HepG2 (cell line): Measurements from ENCODE around the gene GPS2. TPM values are rescaled to one million over a fixed set of nuclear protein-coding genes. Genes with fewer than 3 reads are reported as not detected.
A peak's percentile ranks its signal among the peaks of the same experiment; 100 is the strongest.

ENCODE experiments used
- DPF2 ChIP-seq: sonication (generic); formaldehyde crosslinking; IDR thresholded peaks from 2 replicates; pipeline ENCODE4 v1.4.0; 2020; ENCODE audit warnings: mild to moderate bottlenecking, low read depth, missing genetic modification reagents, borderline replicate concordance
- FOXA1 ChIP-seq, 2 experiments: fragments of 450-650 bp in 1 of 2; sonication (generic) in 1 of 2; formaldehyde crosslinking in 1 of 2; IDR thresholded peaks; 2 replicates each; pipeline versions ENCODE4 v1.4.0 to v1.6.1; 2016 to 2020; ENCODE audit warnings: missing genetic modification reagents in 1 of 2
- GFI1 ChIP-seq: sonication (generic); formaldehyde crosslinking; IDR thresholded peaks from 2 replicates; pipeline ENCODE4 v1.5.0; 2020; ENCODE audit warnings: missing genetic modification reagents, mild to moderate bottlenecking, borderline replicate concordance
- HNRNPL ChIP-seq: fragments of 200-400 bp; formaldehyde crosslinking; IDR thresholded peaks from 2 replicates; pipeline ENCODE4 v1.6.1; 2017; ENCODE audit warnings: mild to moderate bottlenecking, low read depth, low read length
- ZFP82 ChIP-seq: sonication (generic); formaldehyde crosslinking; IDR thresholded peaks from 2 replicates; pipeline ENCODE4 v1.5.1; 2020; ENCODE audit warnings: mild to moderate bottlenecking, missing genetic modification reagents, borderline replicate concordance
- ZHX2 ChIP-seq, 2 experiments: sonication (generic) in 1 of 2; formaldehyde crosslinking in 1 of 2; IDR thresholded peaks; 2 replicates each; pipeline versions ENCODE4 v1.6.1 to v1.9.0; 2014 to 2022; ENCODE audit warnings: antibody characterized with exemption in 1 of 2, borderline replicate concordance in 1 of 2, inconsistent platforms in 1 of 2, low read depth in 1 of 2, missing genetic modification reagents in 1 of 2
- ZNF350 ChIP-seq: sonication (generic); formaldehyde crosslinking; IDR thresholded peaks from 2 replicates; pipeline ENCODE4 v1.4.0; 2020; ENCODE audit warnings: mild to moderate bottlenecking, low read depth, missing genetic modification reagents, borderline replicate concordance
- ZSCAN20 ChIP-seq: sonication (generic); formaldehyde crosslinking; IDR thresholded peaks from 2 replicates; pipeline ENCODE4 v1.4.0; 2020; ENCODE audit warnings: missing genetic modification reagents, mild to moderate bottlenecking, borderline replicate concordance
- polyA plus RNA-seq, 8 experiments: library from polyadenylated mRNA; depleted of rRNA in 3 of 8; stranded (reverse) in 7 of 8; unstranded in 1 of 8; fragments of >200 nt; fragmentation: Illumina TruSeq in 4 of 8; extraction: Trizol in 4 of 8; gene quantifications; 2 replicates each; pipeline versions ENCODE4 v1.2.1 to v1.2.3, GENCODE V29; 2011 to 2016; ENCODE audit warnings: low read depth in 4 of 8, missing spikeins in 1 of 8, mixed read lengths in 1 of 8; ENCODE audit not compliant: insufficient read depth in 1 of 8
- total RNA-seq, 5 experiments: library from RNA; depleted of rRNA; stranded (reverse); fragments of >200 nt; fragmentation: Illumina TruSeq; extraction: Trizol; gene quantifications; 2 replicates each; pipeline ENCODE4 v1.2.3, GENCODE V29; 2016; ENCODE audit warnings: low read depth in 1 of 5

Gene GPS2
- total and polyA plus RNA-seq, 2 of the 13 experiments (the other 11 are each of a cell fraction or from before 2014, with no cell fraction given), result 58.0 to 59.4 TPM

DNA sequence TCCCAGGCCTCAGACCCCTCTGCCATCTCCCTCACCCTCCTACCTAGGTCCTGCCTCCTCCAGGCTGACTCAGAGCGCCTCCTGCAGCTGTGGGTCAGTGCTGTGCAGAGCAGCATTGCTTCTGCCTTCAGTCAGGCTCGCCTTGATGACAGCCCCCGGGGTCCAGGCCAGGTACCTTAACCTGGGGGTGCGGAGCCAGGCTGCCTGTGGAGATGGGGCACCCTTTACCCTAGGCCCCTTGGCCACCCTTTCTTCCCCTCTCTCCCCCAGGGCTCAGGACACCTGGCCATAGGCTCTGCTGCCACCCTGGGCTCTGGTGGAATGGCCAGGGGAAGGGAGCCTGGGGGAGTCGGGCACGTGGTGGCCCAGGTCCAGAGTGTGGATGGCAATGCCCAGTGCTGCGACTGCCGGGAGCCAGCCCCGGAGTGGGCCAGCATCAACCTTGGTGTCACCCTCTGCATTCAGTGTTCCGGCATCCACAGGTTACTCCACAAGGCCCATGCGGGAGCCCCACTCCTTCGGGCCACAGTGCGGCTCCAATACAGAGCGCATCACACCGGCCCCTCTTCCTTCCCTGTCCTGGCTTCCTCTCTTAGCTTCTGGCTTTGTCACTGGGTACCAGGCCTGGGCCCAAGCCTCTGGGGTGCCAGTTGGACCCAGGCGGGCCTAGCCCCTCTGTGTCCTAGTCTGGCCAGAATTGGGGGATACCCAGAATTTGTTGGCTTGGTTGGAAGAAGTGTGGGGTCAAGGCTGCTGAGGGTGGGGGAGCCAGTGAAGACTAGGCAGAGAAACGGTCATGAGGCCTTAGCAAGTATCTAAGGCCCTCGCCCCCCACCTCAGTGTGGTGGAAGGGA lies 31.8 kb upstream of the GPS2 start (continued):
- TF ChIP-seq ZSCAN20, result no peak
- 0 out of 2 replicates have a peak, but pooled peaks have one; percentile 23 for TF ChIP-seq HNRNPL
- TF ChIP-seq GFI1 (CRISPR knock-in tag), result no peak
- TF ChIP-seq ZHX2 (IDR thresholded peaks at IDR 0.05; ENCODE audit: low read depth), result no peak
- no peak for TF ChIP-seq ZHX2 (CRISPR knock-in tag; IDR thresholded peaks at IDR 0.05; ENCODE audit: borderline replicate concordance)
- no peak for TF ChIP-seq ZNF350 (CRISPR knock-in tag)
- TF ChIP-seq ZFP82 (CRISPR knock-in tag), result no peak
- 0 out of 2 replicates have a peak, but pooled peaks have one; percentile 19 for TF ChIP-seq DPF2 (CRISPR knock-in tag)
- no peak for TF ChIP-seq FOXA1 (IDR thresholded peaks at IDR 0.05)
- no peak for TF ChIP-seq FOXA1 (CRISPR knock-in tag; IDR thresholded peaks at IDR 0.05)
